ENCODE results near the gene GPR152. TPM values are rescaled to one million over a fixed set of nuclear protein-coding genes. Genes with fewer than 3 reads are reported as not detected.

GPR152 gene
- total RNA-seq, 1 donor from 2014 or later: not detected

DNA sequence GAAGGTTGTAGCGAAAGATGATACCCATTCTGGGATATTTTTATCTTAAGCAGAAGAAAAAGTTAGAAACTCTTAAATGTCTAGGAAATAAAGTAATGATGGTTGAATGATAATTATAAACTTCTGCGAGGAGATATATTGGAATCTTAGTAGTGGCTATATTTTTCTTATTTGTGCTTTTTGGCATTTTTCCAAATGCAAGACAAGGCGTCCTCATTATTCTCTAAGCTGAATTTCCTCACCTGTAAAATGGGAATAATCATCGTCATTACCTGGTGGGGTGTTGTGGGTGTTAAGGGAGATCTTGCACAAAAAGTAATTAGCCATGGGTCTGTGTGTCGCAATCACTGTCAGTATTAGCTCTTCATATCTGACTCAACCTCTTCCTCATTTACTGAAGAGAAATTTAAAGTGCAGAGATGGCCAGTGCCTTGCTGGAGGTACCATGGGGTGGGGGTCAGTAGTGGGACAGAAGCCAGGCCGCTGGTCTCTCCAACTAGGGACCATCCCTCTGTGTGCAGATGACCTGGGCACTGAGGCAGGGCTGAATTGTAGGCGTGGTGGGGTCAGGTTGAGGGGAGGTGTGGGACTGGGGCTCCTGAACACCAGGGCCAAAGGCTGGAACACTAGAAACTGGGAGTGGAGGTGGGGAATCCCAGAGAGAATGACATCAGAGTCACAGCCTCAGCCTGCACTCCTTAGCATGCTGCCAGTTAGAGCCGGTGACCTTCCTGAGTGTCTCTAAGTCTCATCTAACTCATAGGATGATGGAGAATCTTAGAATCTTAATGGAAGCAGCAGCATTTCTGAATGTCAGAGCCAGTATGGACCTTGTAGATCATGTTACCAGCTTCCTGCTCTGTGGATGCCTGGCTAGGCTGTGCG lies 48.5 kb upstream of the GPR152 start:
- FAIRE-seq (no peak), DNase-seq (ENCODE audit: low read depth) (no peak)
- H3K9me3 Mint-ChIP-seq (ENCODE audit: unreplicated experiment): no peaks in the 10 kb centered on the region
- H3K4me2 ChIP-seq (ENCODE audit: low read length): no peak overlapping the region
- peak overlapping the region; percentile 21 for H3K4me3 Mint-ChIP-seq (ENCODE audit: unreplicated experiment)
- H4K20me1 ChIP-seq (ENCODE audit: insufficient read depth, low read length): peaks cover 31% of the 10 kb centered on the region
- no peaks in the 10 kb centered on the region for H3K4me1 Mint-ChIP-seq (ENCODE audit: low read depth, unreplicated experiment)
- H3K27me3 Mint-ChIP-seq (ENCODE audit: low read depth, unreplicated experiment): no peaks in the 10 kb centered on the region
- peaks cover 2% of the 10 kb centered on the region for H3K36me3 ChIP-seq (ENCODE audit: insufficient read depth, low read length)
- H3K36me3 Mint-ChIP-seq (ENCODE audit: low read depth, unreplicated experiment): peaks cover 14% of the 10 kb centered on the region
- peaks cover 18% of the 10 kb centered on the region for H3K79me2 ChIP-seq (ENCODE audit: insufficient read depth, low read length)
- no peak overlapping the region for H3K4me3 ChIP-seq (ENCODE audit: insufficient read depth, low read depth, low read length)
- H3K27ac Mint-ChIP-seq (ENCODE audit: unreplicated experiment): no peak overlapping the region
- TF ChIP-seq EZH2 (IDR thresholded peaks at IDR 0.05; ENCODE audit: insufficient read depth, low read length): no peak
- TF ChIP-seq, protein P1, sequence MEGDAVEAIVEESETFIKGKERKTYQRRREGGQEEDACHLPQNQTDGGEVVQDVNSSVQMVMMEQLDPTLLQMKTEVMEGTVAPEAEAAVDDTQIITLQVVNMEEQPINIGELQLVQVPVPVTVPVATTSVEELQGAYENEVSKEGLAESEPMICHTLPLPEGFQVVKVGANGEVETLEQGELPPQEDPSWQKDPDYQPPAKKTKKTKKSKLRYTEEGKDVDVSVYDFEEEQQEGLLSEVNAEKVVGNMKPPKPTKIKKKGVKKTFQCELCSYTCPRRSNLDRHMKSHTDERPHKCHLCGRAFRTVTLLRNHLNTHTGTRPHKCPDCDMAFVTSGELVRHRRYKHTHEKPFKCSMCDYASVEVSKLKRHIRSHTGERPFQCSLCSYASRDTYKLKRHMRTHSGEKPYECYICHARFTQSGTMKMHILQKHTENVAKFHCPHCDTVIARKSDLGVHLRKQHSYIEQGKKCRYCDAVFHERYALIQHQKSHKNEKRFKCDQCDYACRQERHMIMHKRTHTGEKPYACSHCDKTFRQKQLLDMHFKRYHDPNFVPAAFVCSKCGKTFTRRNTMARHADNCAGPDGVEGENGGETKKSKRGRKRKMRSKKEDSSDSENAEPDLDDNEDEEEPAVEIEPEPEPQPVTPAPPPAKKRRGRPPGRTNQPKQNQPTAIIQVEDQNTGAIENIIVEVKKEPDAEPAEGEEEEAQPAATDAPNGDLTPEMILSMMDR (IDR thresholded peaks at IDR 0.05; ENCODE audit: insufficient read depth, low read depth, low read length): no peak
- no peak overlapping the region for H3K9ac ChIP-seq (ENCODE audit: low read length)
- no peak overlapping the region for H2AFZ ChIP-seq (ENCODE audit: low read depth, low read length)
- no peaks in the 10 kb centered on the region for H3K9me3 ChIP-seq (ENCODE audit: insufficient read depth, low read depth, low read length)
- no peaks in the 10 kb centered on the region for H3K27me3 ChIP-seq (ENCODE audit: insufficient read depth, low read length)
- peaks cover 19% of the 10 kb centered on the region for H3K4me1 ChIP-seq (ENCODE audit: insufficient read depth, low read length)
- H3K27ac ChIP-seq (ENCODE audit: low read depth, low read length): no peak overlapping the region

DNA sequence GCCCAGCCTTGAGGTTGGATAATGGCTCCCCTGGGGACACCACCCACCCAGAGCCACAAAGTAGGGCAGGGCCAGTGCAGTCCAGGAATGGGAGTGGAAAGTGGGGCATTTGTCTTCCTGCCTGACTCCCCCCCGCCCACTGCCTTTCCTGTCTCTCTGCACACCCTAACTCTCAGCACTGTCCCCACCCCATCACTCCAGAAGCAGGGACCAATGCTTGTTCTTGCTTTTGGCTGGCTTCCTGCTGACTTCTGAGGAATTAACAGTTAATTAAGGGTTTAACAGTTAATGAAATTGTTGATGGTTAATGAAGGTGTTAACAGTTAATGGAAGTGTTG lies 47.9 kb upstream of the GPR152 start:
- H3K4me1 Mint-ChIP-seq (ENCODE audit: low read depth, unreplicated experiment): no peaks in the 10 kb centered on the region
- no peaks in the 10 kb centered on the region for H3K27me3 ChIP-seq (ENCODE audit: insufficient read depth, low read length)
- DNase-seq (ENCODE audit: low read depth): no peak
- H3K4me3 ChIP-seq (ENCODE audit: insufficient read depth, low read depth, low read length): no peak overlapping the region
- H3K36me3 Mint-ChIP-seq (ENCODE audit: low read depth, unreplicated experiment): peaks cover 14% of the 10 kb centered on the region
- peaks cover 2% of the 10 kb centered on the region for H3K36me3 ChIP-seq (ENCODE audit: insufficient read depth, low read length)
- no peaks in the 10 kb centered on the region for H3K27me3 Mint-ChIP-seq (ENCODE audit: low read depth, unreplicated experiment)
- no peak overlapping the region for H3K4me2 ChIP-seq (ENCODE audit: low read length)
- no peak for FAIRE-seq
- no peak overlapping the region for H3K9ac ChIP-seq (ENCODE audit: low read length)
- no peak overlapping the region for H3K27ac Mint-ChIP-seq (ENCODE audit: unreplicated experiment)
- H3K9me3 Mint-ChIP-seq (ENCODE audit: unreplicated experiment): no peaks in the 10 kb centered on the region
- H4K20me1 ChIP-seq (ENCODE audit: insufficient read depth, low read length): peaks cover 29% of the 10 kb centered on the region
- H3K27ac ChIP-seq (ENCODE audit: low read depth, low read length): no peak overlapping the region
- no peak overlapping the region for H3K4me3 Mint-ChIP-seq (ENCODE audit: unreplicated experiment)
- H2AFZ ChIP-seq (ENCODE audit: low read depth, low read length): no peak overlapping the region
- TF ChIP-seq, protein P1 (IDR thresholded peaks at IDR 0.05; ENCODE audit: insufficient read depth, low read depth, low read length): no peak
- TF ChIP-seq EZH2 (IDR thresholded peaks at IDR 0.05; ENCODE audit: insufficient read depth, low read length): no peak
- H3K79me2 ChIP-seq (ENCODE audit: insufficient read depth, low read length): peaks cover 18% of the 10 kb centered on the region
- H3K4me1 ChIP-seq (ENCODE audit: insufficient read depth, low read length): peaks cover 13% of the 10 kb centered on the region
- no peaks in the 10 kb centered on the region for H3K9me3 ChIP-seq (ENCODE audit: insufficient read depth, low read depth, low read length)
